Central memory CD8-positive, alpha-beta T cell (primary cell): ENCODE results near the gene SAC3D1.
A peak's percentile ranks its signal among the peaks of the same experiment; 100 is the strongest.

Source experiments
- ATAC-seq: fragments of 150-1000 bp; cut with Tn5 transposase; replicated peaks from 2 replicates; pipeline ENCODE4 v1.10.0; 2022; ENCODE audit warnings: mild to moderate bottlenecking, moderate FRiP score, moderate number of reproducible peaks; ENCODE audit not compliant: poor library complexity, severe bottlenecking; ENCODE audit errors: extremely low read depth
- DNase-seq, 2 donors: peaks; one replicate each; pipeline ENCODE4 v3.0.0; 2021; ENCODE audit warnings: low spot score in 2 of 2
- H3K27ac Mint-ChIP-seq: one replicate; pipeline ENCODE4 v1.8.0; 2022; ENCODE audit warnings: low read depth, mild to moderate bottlenecking, moderate library complexity, mixed read lengths
- H3K27me3 Mint-ChIP-seq: one replicate; pipeline ENCODE4 v1.8.0; 2022; ENCODE audit warnings: mixed read lengths
- H3K36me3 Mint-ChIP-seq: one replicate; pipeline ENCODE4 v1.8.0; 2022; ENCODE audit warnings: mild to moderate bottlenecking, moderate library complexity, mixed read lengths; ENCODE audit not compliant: insufficient read depth
- H3K4me1 Mint-ChIP-seq: one replicate; pipeline ENCODE4 v1.8.0; 2022; ENCODE audit warnings: mixed read lengths
- H3K4me3 Mint-ChIP-seq: one replicate; pipeline ENCODE4 v1.8.0; 2022; ENCODE audit warnings: mild to moderate bottlenecking, moderate library complexity, mixed read lengths
- H3K9me3 Mint-ChIP-seq: one replicate; pipeline ENCODE4 v1.8.0; 2022; ENCODE audit warnings: mixed read lengths

Gene SAC3D1

GRCh38 chr11:65069217-65069616, 28.2 kb downstream of the SAC3D1 start:
- no peaks in the 10 kb centered on the region for H3K36me3 Mint-ChIP-seq
- H3K27me3 Mint-ChIP-seq: no peaks in the 10 kb centered on the region
- DNase-seq (no peak), ATAC-seq (no peak)
- no peak overlapping the region for H3K27ac Mint-ChIP-seq
- no peaks in the 10 kb centered on the region for H3K9me3 Mint-ChIP-seq
- no peaks in the 10 kb centered on the region for H3K4me1 Mint-ChIP-seq
- H3K4me3 Mint-ChIP-seq: no peak overlapping the region

GRCh38 chr11:65071907-65072630, 31.1 kb downstream of the SAC3D1 start:
- no peak for DNase-seq
- no peaks in the 10 kb centered on the region for H3K4me1 Mint-ChIP-seq
- H3K27me3 Mint-ChIP-seq: no peaks in the 10 kb centered on the region
- no peak overlapping the region for H3K27ac Mint-ChIP-seq
- H3K36me3 Mint-ChIP-seq: peaks cover 4% of the 10 kb centered on the region
- H3K4me3 Mint-ChIP-seq: no peak overlapping the region
- H3K9me3 Mint-ChIP-seq: no peaks in the 10 kb centered on the region
- ATAC-seq: no peak

GRCh38 chr11:65072631-65072966, 31.6 kb downstream of the SAC3D1 start:
- H3K36me3 Mint-ChIP-seq: peaks cover 6% of the 10 kb centered on the region
- no peak overlapping the region for H3K27ac Mint-ChIP-seq
- ATAC-seq (no peak), DNase-seq (no peak)
- H3K9me3 Mint-ChIP-seq: no peaks in the 10 kb centered on the region
- no peak overlapping the region for H3K4me3 Mint-ChIP-seq
- no peaks in the 10 kb centered on the region for H3K4me1 Mint-ChIP-seq
- no peaks in the 10 kb centered on the region for H3K27me3 Mint-ChIP-seq

GRCh38 chr11:65077451-65077850, 36.4 kb downstream of the SAC3D1 start:
- no peak for DNase-seq
- Mint-ChIP-seq H3K27me3 (no peaks in the 10 kb centered on the region), H3K36me3 (peaks cover 10% of the 10 kb centered on the region), H3K4me3 (no peak overlapping the region), H3K4me1 (peaks cover 11% of the 10 kb centered on the region), H3K9me3 (no peaks in the 10 kb centered on the region), H3K27ac (no peak overlapping the region)
- no peak for ATAC-seq

- no peaks in the 10 kb centered on the region for H3K9me3 Mint-ChIP-seq
- ATAC-seq: peak; percentile 81
- no peak overlapping the region for H3K4me3 Mint-ChIP-seq
- H3K27ac Mint-ChIP-seq: peak overlapping the region; percentile 75
- peak; percentile 50 to 69 for DNase-seq
- peaks cover 13% of the 10 kb centered on the region for H3K4me1 Mint-ChIP-seq
- no peaks in the 10 kb centered on the region for H3K27me3 Mint-ChIP-seq
- peaks cover 10% of the 10 kb centered on the region for H3K36me3 Mint-ChIP-seq
Measured at GRCh38 chr11:65078151-65078550, 37.1 kb downstream of the SAC3D1 start.

- H3K4me1 Mint-ChIP-seq: peaks cover 20% of the 10 kb centered on the region
- H3K4me3 Mint-ChIP-seq: no peak overlapping the region
Measured at GRCh38 chr11:65078786-65079342, 37.9 kb downstream of the SAC3D1 start.

GRCh38 chr11:65083134-65083833, 42.3 kb downstream of the SAC3D1 start:
- no peak for ATAC-seq
- peaks cover 29% of the 10 kb centered on the region for H3K36me3 Mint-ChIP-seq
- H3K27me3 Mint-ChIP-seq: no peaks in the 10 kb centered on the region
- peaks cover 33% of the 10 kb centered on the region for H3K4me1 Mint-ChIP-seq
- H3K27ac Mint-ChIP-seq: peak overlapping the region; percentile 99
- no peak for DNase-seq
- peak overlapping the region; percentile 98 for H3K4me3 Mint-ChIP-seq
- H3K9me3 Mint-ChIP-seq: no peaks in the 10 kb centered on the region

More at GRCh38 chr11:65078786-65079342, 37.9 kb downstream of the SAC3D1 start:
- DNase-seq (no peak), ATAC-seq (no peak)
- H3K27me3 Mint-ChIP-seq: no peaks in the 10 kb centered on the region
- peaks cover 17% of the 10 kb centered on the region for H3K36me3 Mint-ChIP-seq
- peak overlapping the region; percentile 75 for H3K27ac Mint-ChIP-seq
- H3K9me3 Mint-ChIP-seq: no peaks in the 10 kb centered on the region

- Mint-ChIP-seq H3K4me3 (peak within 1 kb of the TSS; percentile 98), H3K4me1 (peaks cover 29% of the 10 kb centered on the region), H3K27me3 (no peaks in the 10 kb centered on the region), H3K27ac (peak within 1 kb of the TSS; percentile 99), H3K9me3 (no peaks in the 10 kb centered on the region), H3K36me3 (peaks cover 27% of the 10 kb centered on the region)
- DNase-seq: peak; percentile 95 to 96
- ATAC-seq: peak; percentile 93
Measured at GRCh38 chr11:65083834-65084597, 43.0 kb downstream of the SAC3D1 start, which contains the start of the genes CDCA5 and ZFPL1. Gene CDCA5, minus strand, starts transcription at chr11:65084040. Its CDS starts 62 bp downstream, at chr11:65083978. Gene ZFPL1, plus strand, starts transcription at chr11:65084222. Its CDS starts 477 bp downstream, at chr11:65084699.

GRCh38 chr11:65084598-65085375, 43.8 kb downstream of the SAC3D1 start:
- DNase-seq (no peak), ATAC-seq (no peak)
- Mint-ChIP-seq H3K9me3 (no peaks in the 10 kb centered on the region), H3K4me3 (peak overlapping the region; percentile 98), H3K36me3 (peaks cover 27% of the 10 kb centered on the region), H3K4me1 (peaks cover 29% of the 10 kb centered on the region), H3K27ac (peak overlapping the region; percentile 99), H3K27me3 (no peaks in the 10 kb centered on the region)

GRCh38 chr11:65085446-65085845, 44.4 kb downstream of the SAC3D1 start:
- H3K27ac Mint-ChIP-seq: no peak overlapping the region
- no peaks in the 10 kb centered on the region for H3K27me3 Mint-ChIP-seq
- DNase-seq: no peak
- peak overlapping the region; percentile 98 for H3K4me3 Mint-ChIP-seq
- no peaks in the 10 kb centered on the region for H3K9me3 Mint-ChIP-seq
- peaks cover 29% of the 10 kb centered on the region for H3K4me1 Mint-ChIP-seq
- peaks cover 27% of the 10 kb centered on the region for H3K36me3 Mint-ChIP-seq
- ATAC-seq: no peak

- no peak for ATAC-seq
- Mint-ChIP-seq H3K36me3 (peaks cover 25% of the 10 kb centered on the region), H3K4me1 (peaks cover 29% of the 10 kb centered on the region), H3K27ac (no peak overlapping the region), H3K4me3 (no peak overlapping the region), H3K27me3 (no peaks in the 10 kb centered on the region), H3K9me3 (no peaks in the 10 kb centered on the region)
- no peak for DNase-seq
Measured at GRCh38 chr11:65086809-65087208, 45.8 kb downstream of the SAC3D1 start.

GRCh38 chr11:65087216-65087615, 46.2 kb downstream of the SAC3D1 start:
- no peak for ATAC-seq
- H3K4me1 Mint-ChIP-seq: peaks cover 29% of the 10 kb centered on the region
- peaks cover 25% of the 10 kb centered on the region for H3K36me3 Mint-ChIP-seq
- no peak overlapping the region for H3K4me3 Mint-ChIP-seq
- no peaks in the 10 kb centered on the region for H3K9me3 Mint-ChIP-seq
- DNase-seq: no peak
- no peaks in the 10 kb centered on the region for H3K27me3 Mint-ChIP-seq
- no peak overlapping the region for H3K27ac Mint-ChIP-seq
